ENCODE measurements around the gene MRTFA.
A peak's percentile ranks its signal among the peaks of the same experiment; 100 is the strongest.

Gene MRTFA

DNA sequence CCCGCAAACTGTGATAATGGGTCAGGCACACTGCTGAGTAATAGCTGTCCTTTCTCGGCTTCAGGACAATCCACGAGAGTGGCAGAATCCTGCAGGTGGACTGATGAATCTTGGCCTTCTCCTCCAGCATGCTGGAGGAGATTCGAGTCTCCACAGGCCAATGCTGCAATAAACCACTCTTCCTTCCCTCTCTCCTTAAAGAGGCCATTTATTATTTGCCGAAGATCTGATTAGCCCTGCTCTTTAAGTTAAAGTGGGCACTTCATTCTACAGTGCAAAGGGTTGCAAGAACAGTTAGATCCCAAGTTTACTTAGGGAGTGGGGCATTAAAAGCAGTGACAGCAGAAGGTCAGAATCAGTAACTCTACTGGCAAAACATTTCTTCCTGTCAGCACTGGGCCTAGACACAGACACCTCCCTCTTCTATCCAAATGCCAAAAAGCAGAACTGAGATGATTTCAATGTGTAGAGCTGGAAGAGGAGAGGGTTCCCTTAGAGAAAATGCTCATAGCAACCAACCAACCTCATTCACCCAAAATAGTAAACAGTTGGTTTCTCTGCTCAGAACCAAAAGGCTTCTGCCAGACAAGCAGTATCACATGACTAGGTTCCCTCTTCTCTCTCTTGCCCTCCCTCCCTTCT is 144.4 kb downstream of the MRTFA start:
- peak; percentile 93 for DNase-seq (ENCODE audit: low spot score)

- no peak for DNase-seq (ENCODE audit: low spot score)
These were observed 148.8 kb downstream of the MRTFA start for GRCh38 chr22:40487663-40488249.

- DNase-seq (ENCODE audit: low spot score) = no peak
These were observed 149.4 kb downstream of the MRTFA start for GRCh38 chr22:40486962-40487602.

DNA sequence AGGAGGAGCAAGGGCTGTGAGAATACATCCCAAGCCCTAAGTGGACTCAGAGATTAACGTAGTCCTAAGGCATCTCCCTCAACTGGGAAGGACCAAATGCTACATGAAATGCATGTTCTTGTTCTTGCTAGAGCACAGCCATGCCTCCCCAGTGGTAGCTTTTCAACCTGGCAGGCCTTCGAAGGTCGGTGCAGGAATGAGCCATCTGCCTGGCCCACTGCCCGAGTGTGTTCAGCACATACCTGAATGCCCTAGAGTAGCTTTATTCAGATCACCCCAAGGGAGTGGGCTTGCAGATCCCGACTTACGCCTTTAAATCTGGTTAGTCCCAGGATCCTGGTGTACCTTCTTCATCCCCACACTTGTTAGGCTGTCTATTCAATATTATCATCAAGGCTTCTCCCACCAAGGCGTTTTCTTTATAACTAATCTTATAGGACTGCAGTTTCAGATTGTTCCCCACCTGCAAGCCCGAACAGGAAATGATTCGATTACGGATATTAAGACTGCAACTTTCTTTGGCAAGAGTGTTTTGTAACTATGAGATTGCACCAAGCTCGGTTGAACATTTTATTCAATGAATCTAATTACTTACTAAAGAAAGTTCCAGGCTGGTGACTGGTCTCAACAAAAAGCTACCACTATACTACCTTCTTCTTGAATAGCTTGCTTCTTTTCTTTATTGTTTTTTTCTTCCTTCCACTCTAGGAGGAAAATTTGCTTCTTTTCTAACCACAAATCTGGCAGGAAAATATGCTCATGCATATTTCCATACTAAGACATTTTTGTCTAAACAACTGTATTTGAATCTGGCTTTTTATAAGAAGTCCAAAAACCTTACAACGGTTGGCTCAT is 150.5 kb downstream of the MRTFA start:
- DNase-seq (ENCODE audit: low spot score) = no peak

DNA sequence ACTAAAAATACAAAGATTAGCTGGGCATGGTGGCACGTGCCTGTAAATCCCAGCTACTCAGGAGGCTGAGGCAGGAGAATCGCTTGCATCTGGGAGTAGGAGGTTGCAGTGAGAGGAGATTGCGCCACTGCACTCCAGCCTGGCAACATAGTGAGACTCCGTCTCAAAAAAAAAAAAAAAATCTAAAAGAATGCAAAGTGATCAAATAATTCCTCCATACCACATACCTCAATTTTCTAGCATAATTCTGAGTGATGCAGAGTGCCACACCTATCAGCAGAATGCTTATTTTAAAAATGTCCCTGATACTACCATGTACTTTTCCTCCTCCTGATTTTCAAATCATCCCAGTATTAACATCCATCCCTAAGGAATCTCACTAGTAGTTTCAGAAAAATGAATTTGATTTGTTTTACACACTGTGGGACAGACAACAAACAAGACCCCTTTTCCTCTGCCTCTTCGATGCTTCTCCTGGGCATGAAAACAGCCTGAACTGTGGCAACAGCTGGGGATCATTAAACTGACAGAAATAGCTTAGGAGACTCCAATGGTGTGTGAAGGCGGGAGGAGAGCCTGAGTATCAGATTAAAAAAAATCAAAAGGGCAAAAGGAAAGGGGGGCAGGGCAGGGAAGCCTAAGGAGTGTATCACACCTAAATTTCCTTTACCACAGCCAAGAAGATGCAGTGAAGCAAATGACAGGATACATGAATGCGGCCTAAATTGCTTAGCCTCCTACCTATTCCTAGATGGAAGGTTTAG is 151.4 kb downstream of the MRTFA start:
- DNase-seq (ENCODE audit: low spot score) = no peak

DNA sequence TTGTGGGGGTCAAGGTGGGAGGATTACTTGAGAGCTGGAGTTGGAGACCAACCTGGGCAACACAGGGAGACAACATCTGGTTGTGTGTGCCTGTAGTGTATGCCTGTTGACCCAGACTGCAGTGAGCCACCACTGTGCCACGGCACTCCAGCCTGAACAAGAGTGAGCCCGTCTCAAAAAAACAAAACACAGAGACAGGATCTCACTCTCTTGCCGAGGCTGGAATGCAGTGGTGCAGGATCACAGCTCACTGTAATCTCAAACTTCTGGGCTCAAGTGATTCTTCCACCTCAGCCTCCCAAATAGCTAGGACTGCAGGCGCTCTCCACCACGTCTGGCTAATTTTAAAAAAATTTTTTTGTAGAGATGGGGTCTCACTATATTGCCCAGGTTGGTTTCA is 153.6 kb downstream of the MRTFA start:
- DNase-seq (ENCODE audit: low spot score) = no peak

DNA sequence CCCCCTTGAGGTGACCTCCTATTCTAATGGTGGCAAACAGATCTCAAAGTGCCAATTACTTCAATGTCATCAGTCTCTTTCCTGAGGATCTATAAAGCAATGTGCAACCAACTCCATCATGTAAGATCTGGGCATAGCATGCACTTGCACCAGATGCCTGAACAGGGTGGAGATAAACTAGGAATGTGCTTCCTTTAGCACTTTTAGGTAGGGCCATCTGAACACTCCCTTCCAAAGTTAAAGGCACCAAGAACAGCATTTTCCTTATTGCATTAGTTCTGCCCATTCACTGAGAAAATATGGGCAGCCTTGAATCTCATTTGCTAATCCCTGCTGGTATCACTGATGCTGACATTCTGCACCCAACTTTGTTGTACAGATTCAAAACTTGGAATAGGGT is 154.1 kb downstream of the MRTFA start:
- DNase-seq (ENCODE audit: low spot score) = no peak

DNA sequence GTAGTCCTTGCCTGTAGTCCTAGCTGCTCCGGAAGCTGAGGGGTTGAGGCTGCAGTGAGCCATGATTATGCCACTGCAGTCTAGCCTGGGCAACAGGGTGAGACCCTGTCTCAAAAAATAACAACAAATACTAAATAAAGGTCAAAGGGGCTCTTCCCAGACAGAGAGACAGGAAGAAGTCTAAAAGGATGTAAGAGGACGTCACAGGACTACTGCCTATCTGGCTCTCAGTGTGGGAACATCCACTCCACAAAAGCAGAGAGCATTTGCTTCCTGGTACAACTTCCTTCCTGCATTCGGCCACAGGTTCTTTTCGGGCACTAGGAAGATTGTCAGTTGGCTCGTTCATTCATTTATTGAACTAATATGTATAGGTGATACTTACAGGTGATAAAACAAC is 155.5 kb downstream of the MRTFA start:
- DNase-seq (ENCODE audit: low spot score) = no peak

GRCh38 chr22:40479887-40480538 is 156.5 kb downstream of the MRTFA start:
- DNase-seq (ENCODE audit: low spot score) = no peak

- no peak for DNase-seq (ENCODE audit: low spot score)
These were observed 157.3 kb downstream of the MRTFA start for GRCh38 chr22:40479126-40479800.

GRCh38 chr22:40478338-40479125 is 158.0 kb downstream of the MRTFA start:
- no peak for DNase-seq (ENCODE audit: low spot score)

DNA sequence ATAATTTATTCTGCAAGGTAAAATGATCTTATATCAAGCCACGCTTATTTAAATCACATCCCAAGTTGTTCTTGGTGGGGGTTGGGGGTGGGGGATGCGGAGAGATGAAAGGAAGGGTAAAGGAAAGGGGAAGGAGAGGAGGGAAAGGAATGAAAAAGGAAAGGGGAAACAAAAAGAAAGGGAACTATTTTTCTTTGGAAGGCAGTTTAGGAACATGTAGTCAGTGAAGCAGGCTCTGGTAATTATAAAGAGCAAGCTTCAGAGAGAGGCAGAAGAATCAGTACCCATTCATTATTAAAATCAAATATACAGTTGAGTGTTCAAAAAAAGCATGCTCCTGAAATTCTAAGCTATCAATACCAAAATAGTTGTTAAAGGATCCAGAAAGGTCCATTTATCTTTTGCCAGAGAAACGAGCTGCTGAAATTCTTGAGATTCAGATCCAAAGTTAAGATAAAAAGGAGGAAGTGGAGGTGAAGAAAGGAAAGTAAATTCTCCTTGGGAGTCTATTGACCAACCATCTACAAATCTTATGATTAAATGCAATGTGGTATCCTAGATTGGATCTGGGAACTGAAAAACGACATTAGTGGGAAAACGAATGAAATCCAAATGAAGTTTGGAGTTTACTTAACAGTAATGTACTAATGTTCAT is 158.7 kb downstream of the MRTFA start:
- no peak for DNase-seq (ENCODE audit: low spot score)

GRCh38 chr22:40476341-40476740 is 160.2 kb downstream of the MRTFA start:
- DNase-seq (ENCODE audit: low spot score) = no peak

DNA sequence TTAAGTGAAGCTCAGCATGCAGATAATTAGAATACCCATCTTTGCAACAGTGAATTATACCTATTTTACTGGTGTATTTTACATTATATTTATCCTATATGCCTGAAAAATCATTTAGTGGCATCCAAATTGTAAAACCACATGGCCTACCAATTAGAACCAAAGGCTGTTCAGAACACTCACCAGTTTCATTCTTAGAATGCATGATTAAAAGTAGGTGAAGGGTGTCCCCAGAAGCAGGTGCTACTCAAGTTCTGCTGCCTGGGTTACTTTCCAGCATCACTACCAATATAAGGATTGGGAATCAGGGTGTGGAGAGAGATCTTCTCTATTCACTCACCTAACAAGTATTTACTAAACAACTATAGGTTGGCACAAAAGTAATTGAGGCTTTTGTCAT is 162.8 kb downstream of the MRTFA start:
- DNase-seq (ENCODE audit: low spot score) = no peak

DNA sequence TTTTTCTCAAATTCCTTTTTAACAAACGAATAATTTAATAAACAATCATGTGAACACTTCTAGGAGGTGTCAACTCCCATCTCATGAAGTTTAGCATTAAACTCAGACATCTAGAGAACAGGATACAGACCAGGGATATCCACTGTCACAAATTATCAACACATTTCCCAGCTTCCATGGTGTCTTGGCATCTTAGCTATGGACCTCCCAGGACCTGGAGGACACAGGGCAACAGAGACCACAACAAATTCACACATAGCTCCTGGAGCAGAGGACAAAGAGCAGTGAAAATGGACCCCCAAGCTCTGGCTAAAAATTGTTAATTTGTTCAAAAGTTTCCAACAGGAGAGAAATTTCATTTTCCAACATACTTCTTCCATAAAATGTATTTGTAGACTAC is 163.9 kb downstream of the MRTFA start:
- DNase-seq (ENCODE audit: low spot score) = no peak

DNA sequence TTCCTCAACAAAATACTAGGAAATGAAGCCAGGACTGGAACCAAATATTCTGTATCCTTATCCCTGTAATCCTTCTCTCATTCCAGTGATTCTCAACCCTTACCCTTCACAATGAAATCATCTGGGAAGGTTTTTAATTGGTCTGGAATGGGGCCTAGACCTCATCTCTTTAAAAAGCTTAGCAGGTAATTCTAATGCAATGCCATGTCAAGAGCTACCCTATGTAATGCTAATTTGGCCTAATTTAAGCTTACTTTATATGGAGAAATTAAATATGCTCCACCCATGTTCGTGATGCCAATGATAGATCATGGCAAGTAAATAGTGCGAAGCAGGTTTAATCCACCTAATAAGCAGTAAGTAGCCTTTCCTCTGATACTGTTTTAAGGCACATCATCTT is 164.5 kb downstream of the MRTFA start:
- DNase-seq (ENCODE audit: low spot score) = no peak

GRCh38 chr22:40469181-40469580 is 167.3 kb downstream of the MRTFA start:
- no peak for DNase-seq (ENCODE audit: low spot score)

DNA sequence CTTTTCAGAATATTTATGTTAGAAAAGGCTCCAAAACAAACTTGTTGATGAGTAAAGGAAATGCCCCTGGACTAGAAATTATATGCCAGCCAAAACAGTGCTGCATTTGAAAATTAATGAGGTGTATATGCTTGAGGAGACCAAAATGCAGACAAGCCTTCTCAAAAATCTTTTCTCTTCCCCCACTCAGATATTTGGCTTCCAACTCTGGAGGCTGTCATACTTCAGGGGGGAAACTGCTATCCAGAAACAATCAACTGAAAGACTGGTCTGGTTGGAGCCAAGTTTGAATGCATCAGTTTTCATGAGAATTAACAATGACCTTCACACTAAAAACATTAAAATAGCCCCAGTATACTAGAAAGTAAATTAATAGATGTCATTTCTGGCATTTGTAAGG is 167.9 kb downstream of the MRTFA start:
- no peak for DNase-seq (ENCODE audit: low spot score)

- DNase-seq (ENCODE audit: low spot score) = no peak
These were observed 169.5 kb downstream of the MRTFA start for GRCh38 chr22:40466976-40467375.

GRCh38 chr22:40463683-40464082 is 172.8 kb downstream of the MRTFA start:
- no peak for DNase-seq (ENCODE audit: low spot score)

All from pons (tissue), 1 donor.